Measurements from ENCODE around the gene GDE1. TPM values are rescaled to one million over a fixed set of nuclear protein-coding genes. Genes with fewer than 3 reads are reported as not detected.

Gene GDE1
- total RNA-seq: 10 to 100 TPM; 16.6 to 27.6 (median 18.8) TPM
- polyA plus RNA-seq: 10 to 100 TPM; 21.1 to 25.7 TPM
- total RNA-seq: 24.8 reads per million, percentile 55 among the genes with 10 or more reads in this experiment

GRCh38 chr16:19521471-19522396 lies at the start of gene GDE1:
GDE1 (minus strand) TSS chr16:19522098; CDS start chr16:19521964, 134 bp downstream.
- DNase-seq: peak; percentile 82 to 95 (median 89)
- Mint-ChIP-seq H3K36me3 (peaks cover 0 to 15% (median 7%) of the 10 kb centered on the region in 5 donors), H3K27ac (peak within 1 kb of the TSS; percentile 72 to 95 (median 88)), H3K4me1 (peaks cover 48 to 74% (median 63%) of the 10 kb centered on the region in 7 donors), H3K4me3 (peak within 1 kb of the TSS; percentile 86 to 99 (median 95)), H3K9me3 (no peaks in the 10 kb centered on the region), H3K27me3 (no peaks in the 10 kb centered on the region)
- H3K4me1 ChIP-seq (ENCODE audit: control insufficient read depth in 2 of 2, insufficient read depth in 2 of 2, low read length in 2 of 2): peaks cover 15 to 31% of the 10 kb centered on the region in 2 donors
- no peaks in the 10 kb centered on the region for H3K27me3 ChIP-seq (ENCODE audit: control insufficient read depth in 2 of 2, insufficient read depth in 2 of 2, low read length in 2 of 2)
- ChIA-PET POLR2A (interaction anchor here (0.7 to 1.2 kb wide), 2 partner anchors 32 to 34 kb away, joined by 3 to 4 read pairs; partner anchors contain the start of gene VPS35L), CTCF (interaction anchor here (1.0 kb wide), 1 partner anchor 34 kb away, joined by 3 read pairs; the partner anchor contains the start of gene VPS35L)
- intact Hi-C loops (cut with micrococcal nuclease): loop anchor here (1.0 to 10.0 kb wide), 7 partner anchors 13 to 1983 kb away; partner anchors contain the start of genes ARL6IP1 (in 1 of the 2), IQCK (in 1 of the 2), KNOP1 (in 1 of the 2) and SMG1 (in 1 of the 2)
- ATAC-seq: peak; percentile 88
- H3K9me3 ChIP-seq (ENCODE audit: control insufficient read depth in 2 of 3, low read length in 3 of 3): no peaks in the 10 kb centered on the region
- peak within 1 kb of the TSS; percentile 88 for H3K4me3 ChIP-seq (ENCODE audit: low read length)
- H3K27ac ChIP-seq (ENCODE audit: low read depth, low read length): peak within 1 kb of the TSS; percentile 82
- peaks cover 0 to 17% (median 0%) of the 10 kb centered on the region in 3 experiments for H3K36me3 ChIP-seq (ENCODE audit: control insufficient read depth in 2 of 3, insufficient read depth in 3 of 3, low read length in 3 of 3)

- Mint-ChIP-seq H3K27ac (no peak overlapping the region), H3K4me1 (peaks cover 0 to 5% (median 0%) of the 10 kb centered on the region in 7 donors), H3K9me3 (peaks cover 0 to 5% (median 3%) of the 10 kb centered on the region in 11 donors), H3K4me3 (no peak overlapping the region), H3K27me3 (no peaks in the 10 kb centered on the region), H3K36me3 (peaks cover 4 to 55% (median 23%) of the 10 kb centered on the region in 5 donors)
- ChIA-PET POLR2A (no interaction called here), CTCF (interaction anchor here (1.2 kb wide), 1 partner anchor 16 kb away, joined by 4 read pairs; no protein-coding TSS in a partner anchor)
- Histone ChIP-seq H3K4me1 (ENCODE audit: control insufficient read depth in 2 of 2, insufficient read depth in 2 of 2, low read length in 2 of 2) (no peaks in the 10 kb centered on the region), H3K27me3 (ENCODE audit: control insufficient read depth in 2 of 2, insufficient read depth in 2 of 2, low read length in 2 of 2) (no peaks in the 10 kb centered on the region), H3K36me3 (ENCODE audit: control insufficient read depth in 2 of 3, insufficient read depth in 3 of 3, low read length in 3 of 3) (peaks cover 0 to 58% (median 11%) of the 10 kb centered on the region in 3 experiments), H3K9me3 (ENCODE audit: control insufficient read depth in 2 of 3, low read length in 3 of 3) (no peaks in the 10 kb centered on the region), H3K4me3 (ENCODE audit: low read length) (no peak overlapping the region), H3K27ac (ENCODE audit: low read depth, low read length) (no peak overlapping the region)
- ATAC-seq (no peak), DNase-seq (no peak)
- intact Hi-C loops (cut with micrococcal nuclease): no loop called here
Measured at GRCh38 chr16:19567560-19567959, 45.7 kb upstream of the GDE1 start.

GRCh38 chr16:19566362-19566761 lies 44.5 kb upstream of the GDE1 start:
- Histone ChIP-seq H3K4me1 (ENCODE audit: control insufficient read depth in 2 of 2, insufficient read depth in 2 of 2, low read length in 2 of 2) (no peaks in the 10 kb centered on the region), H3K27me3 (ENCODE audit: control insufficient read depth in 2 of 2, insufficient read depth in 2 of 2, low read length in 2 of 2) (no peaks in the 10 kb centered on the region), H3K36me3 (ENCODE audit: control insufficient read depth in 2 of 3, insufficient read depth in 3 of 3, low read length in 3 of 3) (peaks cover 0 to 49% (median 11%) of the 10 kb centered on the region in 3 experiments), H3K4me3 (ENCODE audit: low read length) (no peak overlapping the region), H3K27ac (ENCODE audit: low read depth, low read length) (no peak overlapping the region), H3K9me3 (ENCODE audit: control insufficient read depth in 2 of 3, low read length in 3 of 3) (no peaks in the 10 kb centered on the region)
- Mint-ChIP-seq H3K36me3 (peaks cover 4 to 50% (median 23%) of the 10 kb centered on the region in 5 donors), H3K4me3 (no peak overlapping the region), H3K27ac (no peak overlapping the region), H3K4me1 (peaks cover 0 to 5% (median 2%) of the 10 kb centered on the region in 7 donors), H3K27me3 (no peaks in the 10 kb centered on the region), H3K9me3 (peaks cover 0 to 5% (median 3%) of the 10 kb centered on the region in 11 donors)
- ATAC-seq: no peak
- CTCF ChIA-PET: interaction anchor here (1.0 kb wide), 1 partner anchor 10 kb away, joined by 5 read pairs; no protein-coding TSS in a partner anchor
- no peak for DNase-seq
- intact Hi-C loops (cut with micrococcal nuclease): no loop called here
- POLR2A ChIA-PET: no interaction called here

GRCh38 chr16:19563377-19563776 lies 41.5 kb upstream of the GDE1 start:
- Mint-ChIP-seq H3K36me3 (peaks cover 4 to 35% (median 18%) of the 10 kb centered on the region in 5 donors), H3K4me1 (peaks cover 0 to 10% (median 6%) of the 10 kb centered on the region in 7 donors), H3K4me3 (no peak overlapping the region), H3K9me3 (peaks cover 0 to 5% (median 3%) of the 10 kb centered on the region in 11 donors), H3K27me3 (no peaks in the 10 kb centered on the region), H3K27ac (no peak overlapping the region)
- CTCF ChIA-PET: interaction anchor here (0.9 to 1.4 kb wide), 3 partner anchors 20 to 344 kb away, joined by 3 to 5 read pairs (median 4); no protein-coding TSS in a partner anchor
- no peak for ATAC-seq
- intact Hi-C loops (cut with micrococcal nuclease): no loop called here
- Histone ChIP-seq H3K27me3 (ENCODE audit: control insufficient read depth in 2 of 2, insufficient read depth in 2 of 2, low read length in 2 of 2) (no peaks in the 10 kb centered on the region), H3K4me3 (ENCODE audit: low read length) (no peak overlapping the region), H3K9me3 (ENCODE audit: control insufficient read depth in 2 of 3, low read length in 3 of 3) (no peaks in the 10 kb centered on the region), H3K36me3 (ENCODE audit: control insufficient read depth in 2 of 3, insufficient read depth in 3 of 3, low read length in 3 of 3) (peaks cover 0 to 33% (median 7%) of the 10 kb centered on the region in 3 experiments), H3K4me1 (ENCODE audit: control insufficient read depth in 2 of 2, insufficient read depth in 2 of 2, low read length in 2 of 2) (no peaks in the 10 kb centered on the region), H3K27ac (ENCODE audit: low read depth, low read length) (no peak overlapping the region)
- DNase-seq: no peak
- POLR2A ChIA-PET: no interaction called here

- Mint-ChIP-seq H3K27me3 (no peaks in the 10 kb centered on the region), H3K4me3 (no peak overlapping the region), H3K4me1 (peaks cover 0 to 24% (median 15%) of the 10 kb centered on the region in 7 donors), H3K36me3 (peaks cover 0 to 20% (median 11%) of the 10 kb centered on the region in 5 donors), H3K9me3 (peaks cover 0 to 7% (median 4%) of the 10 kb centered on the region in 11 donors), H3K27ac (no peak overlapping the region)
- H3K27ac ChIP-seq (ENCODE audit: low read depth, low read length): no peak overlapping the region
- H3K4me3 ChIP-seq (ENCODE audit: low read length): no peak overlapping the region
- peaks cover 4 to 8% of the 10 kb centered on the region in 2 donors for H3K4me1 ChIP-seq (ENCODE audit: control insufficient read depth in 2 of 2, insufficient read depth in 2 of 2, low read length in 2 of 2)
- POLR2A ChIA-PET: no interaction called here
- ATAC-seq: no peak
- CTCF ChIA-PET: interaction anchor here (1.0 kb wide), 1 partner anchor 40 kb away, joined by 3 read pairs; no protein-coding TSS in a partner anchor
- intact Hi-C loops (cut with micrococcal nuclease): no loop called here
- peaks cover 0 to 13% (median 3%) of the 10 kb centered on the region in 3 experiments for H3K36me3 ChIP-seq (ENCODE audit: control insufficient read depth in 2 of 3, insufficient read depth in 3 of 3, low read length in 3 of 3)
- no peaks in the 10 kb centered on the region for H3K27me3 ChIP-seq (ENCODE audit: control insufficient read depth in 2 of 2, insufficient read depth in 2 of 2, low read length in 2 of 2)
- no peak for DNase-seq
- no peaks in the 10 kb centered on the region for H3K9me3 ChIP-seq (ENCODE audit: control insufficient read depth in 2 of 3, low read length in 3 of 3)
Measured at GRCh38 chr16:19560078-19560477, 38.2 kb upstream of the GDE1 start.

GRCh38 chr16:19559242-19559910 lies 37.5 kb upstream of the GDE1 start:
- peaks cover 0 to 29% (median 20%) of the 10 kb centered on the region in 7 donors for H3K4me1 Mint-ChIP-seq
- H3K4me3 ChIP-seq (ENCODE audit: low read length): no peak overlapping the region
- H3K27me3 Mint-ChIP-seq: no peaks in the 10 kb centered on the region
- POLR2A ChIA-PET: no interaction called here
- DNase-seq: peak in 7 of 9 donors; percentile 25 to 58 (median 49)
- peaks cover 0 to 7% (median 0%) of the 10 kb centered on the region in 3 experiments for H3K36me3 ChIP-seq (ENCODE audit: control insufficient read depth in 2 of 3, insufficient read depth in 3 of 3, low read length in 3 of 3)
- peaks cover 0 to 7% (median 4%) of the 10 kb centered on the region in 11 donors for H3K9me3 Mint-ChIP-seq
- H3K36me3 Mint-ChIP-seq: peaks cover 0 to 15% (median 7%) of the 10 kb centered on the region in 5 donors
- H3K27me3 ChIP-seq (ENCODE audit: control insufficient read depth in 2 of 2, insufficient read depth in 2 of 2, low read length in 2 of 2): no peaks in the 10 kb centered on the region
- H3K27ac ChIP-seq (ENCODE audit: low read depth, low read length): no peak overlapping the region
- peak overlapping the region in 1 of 9 donors; percentile 32 for H3K27ac Mint-ChIP-seq
- peaks cover 4 to 9% of the 10 kb centered on the region in 2 donors for H3K4me1 ChIP-seq (ENCODE audit: control insufficient read depth in 2 of 2, insufficient read depth in 2 of 2, low read length in 2 of 2)
- CTCF ChIA-PET: interaction anchor here (0.6 to 1.0 kb wide), 2 partner anchors 41 to 311 kb away, joined by 3 read pairs; no protein-coding TSS in a partner anchor
- intact Hi-C loops (cut with micrococcal nuclease): loop anchor here (1.0 to 5.0 kb wide), 7 partner anchors 24 to 1343 kb away; partner anchors contain the start of genes DCUN1D3 (in 1 of the 2) and LYRM1 (in 1 of the 2)
- ATAC-seq: no peak
- no peak overlapping the region for H3K4me3 Mint-ChIP-seq
- H3K9me3 ChIP-seq (ENCODE audit: control insufficient read depth in 2 of 3, low read length in 3 of 3): no peaks in the 10 kb centered on the region
